Activated CD4-positive, alpha-beta T cell treated with anti-CD3 and anti-CD28 coated beads for 36 hours (primary cell): Measurements from ENCODE around the gene TFCP2. TPM values are rescaled to one million over a fixed set of nuclear protein-coding genes. Genes with fewer than 3 reads are reported as not detected.

ENCODE experiments used
- ATAC-seq: fragments of 200-7000 bp; cut with Tn5 transposase; one replicate; pipeline ENCODE4 v1.10.0; 2021; ENCODE audit warnings: mild to moderate bottlenecking, moderate library complexity
- CTCF ChIA-PET: fragments of 350-600 bp; sonication (Branson Sonifier 250); formaldehyde crosslinking; loops from one replicate; lab custom pipeline; 2021; ENCODE audit warnings: antibody characterized with exemption; lab: Charles Lee
- POLR2A ChIA-PET: fragments of 350-600 bp; sonication (Branson Sonifier 250); formaldehyde crosslinking; loops from one replicate; lab custom pipeline; 2021; ENCODE audit warnings: antibody characterized with exemption, inconsistent platforms; lab: Charles Lee
- DNase-seq: peaks from one replicate; pipeline ENCODE4 v3.0.0-alpha.2; 2020
- H3K27ac Mint-ChIP-seq: one replicate; pipeline ENCODE4 v1.8.0; 2021; ENCODE audit warnings: mixed read lengths
- H3K27me3 Mint-ChIP-seq: one replicate; pipeline ENCODE4 v1.8.0; 2021; ENCODE audit warnings: mixed read lengths
- H3K36me3 Mint-ChIP-seq: one replicate; pipeline ENCODE4 v1.8.0; 2021; ENCODE audit warnings: low read depth, mixed read lengths
- H3K4me1 Mint-ChIP-seq: one replicate; pipeline ENCODE4 v1.8.0; 2021; ENCODE audit warnings: mixed read lengths
- H3K4me3 Mint-ChIP-seq: one replicate; pipeline ENCODE4 v1.8.0; 2021; ENCODE audit warnings: mild to moderate bottlenecking, moderate library complexity, mixed read lengths
- H3K9me3 Mint-ChIP-seq: one replicate; pipeline ENCODE4 v1.8.0; 2021; ENCODE audit warnings: low read depth, mixed read lengths
- intact Hi-C, 2 experiments: fragments of 100-400 bp; cut with DNase I in 1 of 2; cut with micrococcal nuclease in 1 of 2; formaldehyde crosslinking; loops; one replicate each; pipeline versions ENCODE4 v1.14.2 to v1.15.1; 2022 to 2024; cut with DNase I, micrococcal nuclease
- total RNA-seq, 2 experiments: library from RNA; stranded (reverse); gene quantifications; one replicate each; pipeline ENCODE4 v1.2.3, GENCODE V29; 2021

TFCP2 gene
- total RNA-seq, 2 experiments from 2014 or later = 39.5 to 47.3 TPM

GRCh38 chr12:51147309-51147708 lies 25.6 kb downstream of the TFCP2 start:
- H3K4me3 Mint-ChIP-seq = no peak overlapping the region
- peaks cover 13% of the 10 kb centered on the region for H3K4me1 Mint-ChIP-seq
- no peak overlapping the region for H3K27ac Mint-ChIP-seq
- ATAC-seq (no peak), DNase-seq (no peak)
- peaks cover 20% of the 10 kb centered on the region for H3K36me3 Mint-ChIP-seq
- H3K27me3 Mint-ChIP-seq = no peaks in the 10 kb centered on the region
- ChIA-PET CTCF (no interaction called here), POLR2A (no interaction called here)
- H3K9me3 Mint-ChIP-seq = no peaks in the 10 kb centered on the region
- intact Hi-C loops = no loop called here

DNA sequence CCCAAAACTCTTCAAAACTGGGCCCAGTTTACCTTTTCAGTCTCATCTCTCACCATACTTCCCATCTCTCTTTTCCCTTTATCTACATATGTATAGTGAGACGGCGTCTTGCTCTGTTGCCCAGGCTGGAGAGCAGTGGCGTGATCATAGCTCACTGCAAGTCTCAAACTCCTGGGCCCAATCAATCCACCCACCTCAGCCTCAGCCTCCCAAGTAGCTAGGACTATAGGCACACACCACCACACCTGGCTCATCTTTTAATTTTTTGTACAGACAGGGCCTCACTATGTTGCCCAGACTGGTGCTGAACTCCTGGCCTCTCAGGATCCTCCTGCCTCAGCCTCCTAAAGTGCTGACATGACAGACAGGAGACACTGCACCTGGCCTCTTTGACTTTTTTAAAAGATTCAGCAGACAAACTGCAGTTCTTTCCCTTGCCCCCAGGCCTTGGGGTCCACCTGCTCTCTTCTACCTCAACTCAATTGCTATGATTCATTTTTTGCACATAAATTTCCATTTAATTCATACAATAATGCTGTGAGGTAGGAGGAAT lies 33.6 kb downstream of the TFCP2 start:
- ATAC-seq (no peak), DNase-seq (no peak)
- Mint-ChIP-seq H3K4me3 (no peak overlapping the region), H3K9me3 (no peaks in the 10 kb centered on the region), H3K27ac (no peak overlapping the region), H3K4me1 (no peaks in the 10 kb centered on the region), H3K36me3 (peaks cover 27% of the 10 kb centered on the region), H3K27me3 (no peaks in the 10 kb centered on the region)
- intact Hi-C loops = no loop called here
- ChIA-PET CTCF (interaction anchor here (0.7 kb wide), 1 partner anchor 121 kb away, joined by 3 read pairs; no protein-coding TSS in a partner anchor), POLR2A (no interaction called here)

DNA sequence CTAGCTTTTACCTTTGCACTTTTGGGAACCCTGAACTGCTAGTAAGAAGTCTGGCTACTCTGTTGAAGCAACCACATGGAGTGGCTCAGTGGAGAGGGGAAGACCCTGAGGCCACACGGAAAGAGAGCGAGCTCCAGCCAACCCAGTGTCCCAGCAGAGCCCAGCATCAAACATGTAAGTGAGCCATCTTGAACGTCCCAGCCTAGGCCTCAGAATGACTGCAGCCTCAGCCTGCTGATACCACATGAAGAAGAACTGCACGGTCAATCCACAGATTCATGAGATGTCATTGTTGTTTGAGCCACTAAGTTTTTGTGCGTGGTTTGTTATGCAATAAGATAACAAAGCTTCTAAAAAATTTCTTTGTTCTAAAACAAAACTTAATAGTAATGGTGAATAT lies 40.2 kb downstream of the TFCP2 start:
- Mint-ChIP-seq H3K27ac (no peak overlapping the region), H3K4me3 (no peak overlapping the region), H3K27me3 (no peaks in the 10 kb centered on the region), H3K36me3 (peaks cover 3% of the 10 kb centered on the region), H3K9me3 (no peaks in the 10 kb centered on the region), H3K4me1 (peaks cover 8% of the 10 kb centered on the region)
- intact Hi-C loops = no loop called here
- DNase-seq (no peak), ATAC-seq (no peak)
- ChIA-PET CTCF (interaction anchor here (0.6 kb wide), 2 partner anchors 125 to 458 kb away, joined by 3 read pairs; no protein-coding TSS in a partner anchor), POLR2A (no interaction called here)

DNA sequence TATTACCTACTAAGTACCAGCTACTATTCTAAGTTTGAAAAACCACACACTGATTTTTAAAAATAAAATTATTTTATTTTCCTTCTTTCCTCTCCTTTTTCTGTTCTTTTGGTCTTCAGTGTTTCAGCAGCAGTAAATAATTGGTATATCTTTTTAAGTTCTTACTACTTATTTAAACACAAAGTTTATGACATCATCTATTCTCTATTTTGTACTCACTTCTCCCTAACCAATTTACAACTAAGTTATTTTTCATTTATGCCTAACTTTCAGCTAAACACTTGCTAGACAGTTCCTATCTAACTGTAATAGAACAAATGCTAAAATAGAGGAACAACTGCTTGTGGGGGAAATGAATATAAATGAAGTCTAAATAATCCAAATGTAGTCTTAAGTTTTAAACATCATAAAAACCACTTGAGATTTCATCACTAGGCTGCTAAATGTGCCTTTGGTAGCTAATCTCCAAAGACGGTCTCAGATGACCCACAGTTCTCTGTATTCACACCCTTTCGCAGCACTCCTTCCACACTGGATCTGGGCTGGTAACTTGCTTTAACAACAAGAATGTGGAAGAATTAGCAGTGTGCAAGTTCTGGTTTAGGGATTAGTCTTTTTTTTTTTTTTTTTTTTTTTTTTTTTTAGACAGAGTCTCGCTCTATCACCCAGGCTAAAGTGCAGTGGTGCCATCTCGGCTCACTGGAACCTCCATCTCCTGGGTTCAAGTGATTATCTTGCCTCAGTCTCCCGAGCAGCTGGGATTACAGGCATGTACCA lies 41.0 kb downstream of the TFCP2 start:
- H3K4me3 Mint-ChIP-seq = no peak overlapping the region
- no peaks in the 10 kb centered on the region for H3K27me3 Mint-ChIP-seq
- DNase-seq (no peak), ATAC-seq (no peak)
- peaks cover 11% of the 10 kb centered on the region for H3K4me1 Mint-ChIP-seq
- no peak overlapping the region for H3K27ac Mint-ChIP-seq
- CTCF ChIA-PET = interaction anchor here (0.6 kb wide), 2 partner anchors 124 to 458 kb away, joined by 3 read pairs; no protein-coding TSS in a partner anchor
- POLR2A ChIA-PET = interaction anchor here (0.6 kb wide), 2 partner anchors 45 to 101 kb away, joined by 5 to 15 read pairs; no protein-coding TSS in a partner anchor
- no peaks in the 10 kb centered on the region for H3K9me3 Mint-ChIP-seq
- peaks cover 3% of the 10 kb centered on the region for H3K36me3 Mint-ChIP-seq
- intact Hi-C loops = no loop called here

DNA sequence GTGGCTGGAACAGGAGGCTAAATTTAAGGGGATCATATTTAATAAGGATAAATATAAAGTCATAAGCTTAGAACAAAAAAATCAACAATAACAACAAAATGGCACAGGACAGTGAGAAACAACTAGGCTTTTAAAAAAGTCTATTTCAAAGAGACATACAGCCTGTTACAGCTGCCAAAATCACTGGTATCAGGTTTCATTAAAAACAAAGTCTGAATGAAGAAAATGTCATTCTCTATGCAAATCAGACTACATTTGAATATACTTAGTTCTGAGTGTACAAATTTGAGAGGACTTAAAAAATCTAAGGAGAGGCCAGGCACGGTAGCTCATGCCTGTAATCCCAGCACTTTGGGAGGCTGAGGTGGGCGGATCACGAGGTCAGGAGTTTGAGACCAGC lies 44.0 kb downstream of the TFCP2 start:
- peaks cover 10% of the 10 kb centered on the region for H3K4me1 Mint-ChIP-seq
- no peaks in the 10 kb centered on the region for H3K27me3 Mint-ChIP-seq
- ATAC-seq = no peak
- H3K9me3 Mint-ChIP-seq = no peaks in the 10 kb centered on the region
- CTCF ChIA-PET = interaction anchor here (0.6 to 0.9 kb wide), 2 partner anchors 117 to 212 kb away, joined by 3 read pairs; no protein-coding TSS in a partner anchor
- no peak for DNase-seq
- POLR2A ChIA-PET = no interaction called here
- intact Hi-C loops = no loop called here
- H3K27ac Mint-ChIP-seq = no peak overlapping the region
- H3K4me3 Mint-ChIP-seq = no peak overlapping the region
- peaks cover 9% of the 10 kb centered on the region for H3K36me3 Mint-ChIP-seq

DNA sequence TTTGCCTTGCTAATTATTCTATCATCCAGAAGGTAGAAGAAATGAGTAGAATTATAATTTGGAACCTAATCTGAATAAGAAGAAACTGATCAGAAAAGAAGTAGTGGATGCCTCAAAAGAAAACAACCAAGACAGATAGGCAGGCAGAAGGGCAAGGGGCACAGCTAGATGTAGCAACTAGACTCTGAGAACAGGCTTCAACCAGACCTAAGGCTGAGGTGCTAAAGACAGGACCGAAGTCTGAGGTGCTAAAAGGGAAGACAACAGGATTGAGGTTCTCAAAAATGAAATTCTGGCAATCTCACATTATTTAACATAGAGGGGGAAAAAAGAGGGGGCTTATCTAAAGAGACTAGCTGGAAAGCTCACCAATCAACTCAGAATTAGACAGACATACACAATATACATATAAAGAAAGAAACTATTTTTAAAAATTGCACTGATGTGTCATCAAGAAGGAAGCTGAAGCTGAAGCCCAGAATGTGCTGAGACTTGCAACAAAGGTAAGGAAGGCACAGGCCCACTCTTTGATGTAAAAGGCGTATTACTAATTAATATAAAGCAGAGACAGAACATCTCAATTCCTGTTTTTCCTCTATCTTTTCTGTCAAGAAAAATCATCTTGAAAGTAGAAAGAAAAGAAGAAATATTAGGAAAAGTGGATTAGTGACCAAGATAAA lies 45.7 kb downstream of the TFCP2 start:
- Mint-ChIP-seq H3K9me3 (no peaks in the 10 kb centered on the region), H3K27ac (no peak overlapping the region), H3K36me3 (peaks cover 7% of the 10 kb centered on the region), H3K4me3 (no peak overlapping the region), H3K4me1 (peaks cover 9% of the 10 kb centered on the region), H3K27me3 (no peaks in the 10 kb centered on the region)
- CTCF ChIA-PET = interaction anchor here (0.9 to 1.2 kb wide), 2 partner anchors 75 to 214 kb away, joined by 3 to 5 read pairs; no protein-coding TSS in a partner anchor
- POLR2A ChIA-PET = no interaction called here
- intact Hi-C loops = no loop called here
- ATAC-seq (no peak), DNase-seq (no peak)

GRCh38 chr12:51126297-51126696 lies 46.6 kb downstream of the TFCP2 start:
- no peaks in the 10 kb centered on the region for H3K9me3 Mint-ChIP-seq
- no peak for DNase-seq
- ChIA-PET POLR2A (no interaction called here), CTCF (interaction anchor here (0.5 to 1.2 kb wide), 4 partner anchors 75 to 361 kb away, joined by 3 to 5 read pairs (median 3); no protein-coding TSS in a partner anchor)
- peaks cover 7% of the 10 kb centered on the region for H3K36me3 Mint-ChIP-seq
- no peak overlapping the region for H3K4me3 Mint-ChIP-seq
- no peak overlapping the region for H3K27ac Mint-ChIP-seq
- no peaks in the 10 kb centered on the region for H3K27me3 Mint-ChIP-seq
- H3K4me1 Mint-ChIP-seq = peaks cover 4% of the 10 kb centered on the region
- intact Hi-C loops = no loop called here
- no peak for ATAC-seq

DNA sequence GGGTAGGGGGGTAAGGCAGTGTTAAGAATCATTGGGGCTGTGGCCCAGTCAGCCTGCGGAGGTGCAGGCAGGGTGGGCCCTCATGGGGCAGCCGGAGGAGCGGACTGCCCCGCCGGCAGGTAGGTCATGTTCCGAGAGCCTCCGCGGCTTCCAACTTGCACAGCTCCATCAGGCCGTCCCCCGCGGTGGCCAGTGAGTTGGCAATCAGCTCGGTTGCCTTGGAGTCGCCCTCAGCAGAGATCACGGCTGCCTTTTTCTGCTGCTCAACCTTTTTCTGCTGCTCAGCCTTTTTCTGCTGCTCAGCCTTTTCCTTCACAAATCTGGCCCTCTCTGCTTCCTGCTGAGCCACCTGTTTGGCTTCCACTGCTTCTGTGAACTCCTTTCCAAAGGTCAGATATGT lies 48.4 kb downstream of the TFCP2 start:
- POLR2A ChIA-PET = no interaction called here
- Mint-ChIP-seq H3K27me3 (no peaks in the 10 kb centered on the region), H3K4me1 (peaks cover 4% of the 10 kb centered on the region), H3K9me3 (no peaks in the 10 kb centered on the region), H3K36me3 (peaks cover 7% of the 10 kb centered on the region), H3K27ac (no peak overlapping the region), H3K4me3 (no peak overlapping the region)
- CTCF ChIA-PET = no interaction called here
- ATAC-seq (no peak), DNase-seq (no peak)
- intact Hi-C loops = no loop called here

DNA sequence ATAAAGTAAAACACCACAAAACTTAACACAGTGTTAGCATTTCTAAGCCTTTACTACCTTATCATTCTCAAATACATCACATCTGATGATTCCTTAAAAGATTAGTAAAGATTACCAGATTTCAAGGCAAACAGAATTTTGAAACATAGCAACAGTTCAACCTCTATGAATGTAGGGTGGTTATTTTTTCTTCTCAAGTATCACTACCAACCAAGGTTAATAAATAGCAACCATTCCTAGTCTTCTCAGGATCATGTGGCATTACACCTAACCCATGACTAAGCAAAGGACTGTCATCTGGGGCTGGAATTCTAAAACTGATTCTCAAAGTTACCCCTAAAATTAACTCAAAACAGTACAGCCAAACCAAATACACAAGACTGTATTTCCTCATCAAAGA lies 50.1 kb downstream of the TFCP2 start:
- H3K27ac Mint-ChIP-seq = no peak overlapping the region
- no peak for DNase-seq
- no peaks in the 10 kb centered on the region for H3K9me3 Mint-ChIP-seq
- peaks cover 14% of the 10 kb centered on the region for H3K36me3 Mint-ChIP-seq
- no peak for ATAC-seq
- intact Hi-C loops = no loop called here
- CTCF ChIA-PET = no interaction called here
- H3K4me1 Mint-ChIP-seq = peaks cover 4% of the 10 kb centered on the region
- POLR2A ChIA-PET = no interaction called here
- no peaks in the 10 kb centered on the region for H3K27me3 Mint-ChIP-seq
- H3K4me3 Mint-ChIP-seq = no peak overlapping the region

DNA sequence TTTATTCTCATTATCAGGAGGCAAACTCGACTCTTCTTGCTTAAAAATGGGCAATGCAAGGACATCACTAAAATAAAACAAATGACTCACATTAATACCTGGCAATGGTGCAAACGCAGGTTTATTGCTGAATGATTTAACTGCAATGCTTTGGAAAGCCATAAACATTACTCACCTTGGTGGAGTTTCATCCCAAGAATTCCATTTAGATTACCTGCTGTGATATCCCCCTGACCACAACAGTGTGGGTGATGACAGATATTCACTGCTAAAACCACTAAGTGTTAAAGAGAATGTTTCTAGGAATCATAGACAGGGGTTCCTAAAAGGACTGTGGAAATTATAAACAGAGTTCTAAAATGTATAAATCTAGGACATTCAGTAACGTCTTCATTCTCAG lies 54.2 kb downstream of the TFCP2 start:
- H3K9me3 Mint-ChIP-seq = no peaks in the 10 kb centered on the region
- intact Hi-C loops = no loop called here
- ATAC-seq (no peak), DNase-seq (no peak)
- H3K4me3 Mint-ChIP-seq = no peak overlapping the region
- no peaks in the 10 kb centered on the region for H3K27me3 Mint-ChIP-seq
- H3K27ac Mint-ChIP-seq = no peak overlapping the region
- peaks cover 29% of the 10 kb centered on the region for H3K36me3 Mint-ChIP-seq
- ChIA-PET CTCF (no interaction called here), POLR2A (interaction anchor here (0.7 kb wide), 1 partner anchor 43 kb away, joined by 3 read pairs; no protein-coding TSS in a partner anchor)
- H3K4me1 Mint-ChIP-seq = no peaks in the 10 kb centered on the region

DNA sequence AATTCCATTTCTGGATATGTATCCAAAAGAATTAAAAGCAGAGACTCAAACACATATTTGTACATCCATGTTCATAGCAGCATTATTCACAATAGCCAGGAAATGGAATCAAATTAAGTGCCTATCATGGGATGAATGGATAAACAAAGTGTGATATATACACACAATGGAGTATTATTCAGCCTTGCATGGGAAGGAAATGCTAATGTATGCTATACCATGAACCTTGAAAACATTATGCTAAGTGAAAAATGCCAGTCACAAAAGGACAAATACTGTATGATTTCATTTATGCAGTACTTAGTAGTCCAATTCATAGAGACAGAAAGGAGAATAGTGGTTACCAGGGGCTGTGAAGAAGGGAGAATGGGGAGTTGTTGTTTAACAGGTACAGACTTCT lies 57.4 kb downstream of the TFCP2 start:
- Mint-ChIP-seq H3K4me1 (no peaks in the 10 kb centered on the region), H3K4me3 (no peak overlapping the region), H3K36me3 (peaks cover 42% of the 10 kb centered on the region), H3K27ac (no peak overlapping the region), H3K27me3 (no peaks in the 10 kb centered on the region), H3K9me3 (no peaks in the 10 kb centered on the region)
- DNase-seq (no peak), ATAC-seq (no peak)
- intact Hi-C loops = no loop called here
- ChIA-PET POLR2A (no interaction called here), CTCF (no interaction called here)
